Effector memory CD4-positive, alpha-beta T cell (primary cell): Measurements from ENCODE around the gene GDNF.

ENCODE experiments used
- DNase-seq, 3 donors: peaks; one replicate each; pipeline ENCODE4 v3.0.0-alpha.2; 2020
- H3K27ac ChIP-seq: 2 replicates; pipeline ENCODE4 v1.7.0; 2013; ENCODE audit warnings: mild to moderate bottlenecking, low read length, moderate library complexity; ENCODE audit not compliant: insufficient read depth, poor library complexity, severe bottlenecking
- H3K27me3 ChIP-seq: replicated peaks from 2 replicates; pipeline ENCODE4 v1.7.0; 2013; ENCODE audit warnings: mild to moderate bottlenecking, low read length; ENCODE audit not compliant: insufficient read depth, control insufficient read depth, poor library complexity, severe bottlenecking
- H3K36me3 ChIP-seq: 2 replicates; pipeline ENCODE4 v1.7.0; 2013; ENCODE audit warnings: mild to moderate bottlenecking, low read length, moderate library complexity; ENCODE audit not compliant: control insufficient read depth, insufficient read depth
- H3K4me1 ChIP-seq: 2 replicates; pipeline ENCODE4 v1.7.0; 2013; ENCODE audit warnings: low read length, mild to moderate bottlenecking; ENCODE audit not compliant: control insufficient read depth, insufficient read depth, poor library complexity, severe bottlenecking
- H3K4me3 ChIP-seq: 2 replicates; pipeline ENCODE4 v1.7.0; 2013; ENCODE audit warnings: low read length, low read depth, mild to moderate bottlenecking; ENCODE audit not compliant: insufficient read depth, poor library complexity, severe bottlenecking
- H3K9me3 ChIP-seq: 2 replicates; pipeline ENCODE4 v1.7.0; 2013; ENCODE audit warnings: mild to moderate bottlenecking, low read length, moderate library complexity; ENCODE audit not compliant: control insufficient read depth

GDNF gene

DNA sequence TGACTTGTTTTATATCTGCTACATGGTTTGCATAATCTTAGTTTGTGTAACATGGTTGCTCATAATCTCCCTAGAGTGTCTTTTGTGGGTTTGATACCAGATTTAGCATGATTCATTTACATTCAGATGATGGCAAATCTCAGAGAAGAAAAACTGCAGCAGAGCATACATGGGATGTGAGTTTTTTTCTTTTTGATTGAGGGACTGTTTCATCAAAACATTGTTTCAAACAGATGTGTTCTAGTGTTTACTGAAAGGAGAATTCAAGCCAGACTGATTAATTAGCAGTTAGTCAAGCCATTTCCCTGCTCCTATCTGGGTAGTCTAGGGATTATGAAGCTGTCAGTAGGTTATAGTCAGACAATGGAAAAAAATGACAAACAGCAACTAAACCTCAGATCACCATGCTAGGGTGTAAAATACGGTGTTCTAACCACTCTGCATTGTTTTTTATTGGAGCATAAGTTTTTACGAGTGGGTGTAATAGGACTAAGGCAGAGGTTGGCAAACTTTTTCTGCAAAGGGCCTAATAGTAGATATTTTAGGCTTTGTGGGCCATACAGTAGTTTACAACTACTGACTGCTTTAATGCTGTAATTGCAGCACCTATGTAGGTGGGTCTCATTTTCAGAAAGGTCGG is 10.5 kb upstream of the GDNF start:
- H3K36me3 ChIP-seq = no peaks in the 10 kb centered on the region
- H3K27ac ChIP-seq = no peak overlapping the region
- H3K9me3 ChIP-seq = peaks cover 3% of the 10 kb centered on the region
- DNase-seq = no peak
- no peak overlapping the region for H3K4me3 ChIP-seq
- no peaks in the 10 kb centered on the region for H3K4me1 ChIP-seq
- no peaks in the 10 kb centered on the region for H3K27me3 ChIP-seq

GRCh38 chr5:37849641-37850040 is 9.8 kb upstream of the GDNF start:
- peaks cover 3% of the 10 kb centered on the region for H3K9me3 ChIP-seq
- no peak overlapping the region for H3K4me3 ChIP-seq
- no peak overlapping the region for H3K27ac ChIP-seq
- no peaks in the 10 kb centered on the region for H3K4me1 ChIP-seq
- no peaks in the 10 kb centered on the region for H3K27me3 ChIP-seq
- H3K36me3 ChIP-seq = no peaks in the 10 kb centered on the region
- no peak for DNase-seq

DNA sequence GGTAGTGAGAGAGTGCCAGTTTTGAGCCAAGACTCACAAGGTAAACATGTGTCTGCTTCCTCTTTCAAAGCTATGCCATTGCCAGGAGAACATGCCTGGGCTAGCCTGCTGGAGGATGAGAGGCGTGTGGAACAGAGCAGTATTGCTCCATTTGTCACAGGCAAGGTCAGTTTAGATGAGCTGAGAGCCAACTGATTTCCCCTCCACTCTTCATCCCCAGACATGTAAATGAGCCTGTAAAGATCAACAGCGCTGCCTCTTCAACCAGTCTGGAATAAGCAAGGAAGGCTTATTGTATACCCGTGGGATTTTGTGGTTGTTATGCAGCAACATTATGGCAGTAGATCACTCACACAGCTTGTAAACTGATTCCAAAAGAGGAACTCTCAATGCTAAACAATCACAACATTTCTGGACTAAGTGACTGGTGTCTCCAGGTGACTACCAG is 8.2 kb upstream of the GDNF start:
- no peak for DNase-seq
- Histone ChIP-seq H3K4me3 (no peak overlapping the region), H3K27me3 (no peaks in the 10 kb centered on the region), H3K9me3 (no peaks in the 10 kb centered on the region), H3K4me1 (no peaks in the 10 kb centered on the region), H3K36me3 (no peaks in the 10 kb centered on the region), H3K27ac (no peak overlapping the region)

GRCh38 chr5:37846786-37847310 is 7.0 kb upstream of the GDNF start:
- no peak overlapping the region for H3K27ac ChIP-seq
- no peaks in the 10 kb centered on the region for H3K27me3 ChIP-seq
- no peak for DNase-seq
- H3K4me1 ChIP-seq = no peaks in the 10 kb centered on the region
- no peaks in the 10 kb centered on the region for H3K9me3 ChIP-seq
- no peaks in the 10 kb centered on the region for H3K36me3 ChIP-seq
- no peak overlapping the region for H3K4me3 ChIP-seq

- Histone ChIP-seq H3K4me3 (no peak overlapping the region), H3K4me1 (no peaks in the 10 kb centered on the region), H3K9me3 (no peaks in the 10 kb centered on the region), H3K27me3 (peaks cover 3% of the 10 kb centered on the region), H3K36me3 (no peaks in the 10 kb centered on the region), H3K27ac (no peak overlapping the region)
- DNase-seq = no peak
These were observed 4.2 kb upstream of the GDNF start for GRCh38 chr5:37844009-37844408.

DNA sequence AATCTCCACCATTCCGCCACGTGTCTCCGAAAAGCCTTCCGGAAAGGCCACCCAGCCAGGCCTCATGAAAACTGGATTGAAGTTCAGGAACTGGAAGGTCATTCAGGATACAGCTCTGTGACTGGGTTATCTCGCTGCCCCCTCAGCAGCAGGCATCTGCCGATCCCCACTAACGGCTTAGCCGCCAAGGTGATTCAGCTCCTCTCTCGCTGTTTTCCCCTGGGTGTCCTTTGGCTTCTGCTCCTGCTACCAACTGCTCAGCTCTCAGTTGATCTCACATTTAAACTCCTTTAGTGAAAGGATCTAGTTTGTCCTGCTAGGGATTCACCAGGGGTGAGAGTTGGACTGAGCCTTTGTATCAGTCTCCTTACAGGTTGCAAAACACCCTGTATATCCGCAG is 2.2 kb upstream of the GDNF start:
- no peak overlapping the region for H3K27ac ChIP-seq
- H3K27me3 ChIP-seq = peaks cover 18% of the 10 kb centered on the region
- no peak overlapping the region for H3K4me3 ChIP-seq
- peaks cover 5% of the 10 kb centered on the region for H3K4me1 ChIP-seq
- no peaks in the 10 kb centered on the region for H3K9me3 ChIP-seq
- no peak for DNase-seq
- H3K36me3 ChIP-seq = no peaks in the 10 kb centered on the region

DNA sequence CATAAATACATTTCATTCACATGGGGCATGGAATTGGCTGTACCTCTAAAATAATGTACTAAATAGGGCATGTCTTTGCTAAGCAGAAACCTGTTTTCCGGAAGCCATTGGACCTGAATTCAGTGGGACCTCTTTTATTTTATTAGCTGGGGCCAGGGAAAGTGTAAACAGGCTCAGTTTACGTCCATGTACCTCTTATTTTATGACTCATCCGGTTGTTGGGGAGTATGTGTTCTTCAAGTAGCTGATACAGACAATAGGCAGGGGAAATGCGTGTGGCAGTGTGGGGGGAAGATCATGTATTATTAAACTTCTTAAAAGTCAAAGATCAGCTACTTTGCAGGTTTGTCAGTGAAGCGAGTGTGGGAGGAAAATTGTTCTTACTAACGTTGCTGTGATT is 1.4 kb upstream of the GDNF start:
- no peak for DNase-seq
- Histone ChIP-seq H3K4me1 (peaks cover 9% of the 10 kb centered on the region), H3K36me3 (no peaks in the 10 kb centered on the region), H3K27me3 (peaks cover 26% of the 10 kb centered on the region), H3K9me3 (no peaks in the 10 kb centered on the region), H3K4me3 (no peak overlapping the region), H3K27ac (no peak overlapping the region)

GRCh38 chr5:37840053-37841034 is 503 bp upstream of the GDNF start:
- Histone ChIP-seq H3K4me3 (no peak overlapping the region), H3K36me3 (no peaks in the 10 kb centered on the region), H3K27me3 (peaks cover 27% of the 10 kb centered on the region), H3K4me1 (peaks cover 9% of the 10 kb centered on the region), H3K9me3 (no peaks in the 10 kb centered on the region), H3K27ac (no peak overlapping the region)
- no peak for DNase-seq

- no peak for DNase-seq
- peaks cover 34% of the 10 kb centered on the region for H3K27me3 ChIP-seq
- H3K9me3 ChIP-seq = no peaks in the 10 kb centered on the region
- no peaks in the 10 kb centered on the region for H3K36me3 ChIP-seq
- H3K4me3 ChIP-seq = no peak overlapping the region
- peaks cover 9% of the 10 kb centered on the region for H3K4me1 ChIP-seq
- no peak overlapping the region for H3K27ac ChIP-seq
These were observed 904 bp downstream of the GDNF start for GRCh38 chr5:37838933-37839341.
